VCaP (cell line): ENCODE measurements around the gene TSG101.

Experiments used
- H3K27ac ChIP-seq: fragments of 450-650 bp; 2 replicates; pipeline ENCODE4 v1.5.1; 2017
- CTCF ChIP-seq: fragments of 450-650 bp; conservative IDR thresholded peaks from 2 replicates; pipeline ENCODE4 v1.5.1; 2017; ENCODE audit warnings: mild to moderate bottlenecking, moderate library complexity

TSG101 gene

GRCh38 chr11:18540207-18541009, 13.7 kb upstream of the TSG101 start:
- H3K27ac ChIP-seq = no peak overlapping the region

GRCh38 chr11:18536209-18536608, 9.5 kb upstream of the TSG101 start:
- peak overlapping the region; percentile 70 for H3K27ac ChIP-seq
- no peak for TF ChIP-seq CTCF

More at GRCh38 chr11:18540207-18541009, 13.7 kb upstream of the TSG101 start:
- TF ChIP-seq CTCF = peak; percentile 77

GRCh38 chr11:18534245-18534644, 7.5 kb upstream of the TSG101 start:
- no peak overlapping the region for H3K27ac ChIP-seq
- no peak for TF ChIP-seq CTCF

- no peak overlapping the region for H3K27ac ChIP-seq
- TF ChIP-seq CTCF = no peak
Observed at GRCh38 chr11:18533365-18533764, 6.6 kb upstream of the TSG101 start.

- TF ChIP-seq CTCF = no peak
- H3K27ac ChIP-seq = peak overlapping the region; percentile 94
Observed at GRCh38 chr11:18527512-18527911, 770 bp upstream of the TSG101 start.

GRCh38 chr11:18526130-18526520, 617 bp downstream of the TSG101 start:
- H3K27ac ChIP-seq = peak overlapping the region; percentile 94
- TF ChIP-seq CTCF = no peak

GRCh38 chr11:18524248-18524647, 2.5 kb downstream of the TSG101 start:
- no peak for TF ChIP-seq CTCF
- no peak overlapping the region for H3K27ac ChIP-seq
